Stimulated activated CD4-positive, alpha-beta T cell treated with anti-CD3 and anti-CD28 coated beads, TNF-alpha, amount 100 ng/mL, for 4 hours (primary cell): ENCODE data around the gene HOXB9.

Source experiments
- DNase-seq, 3 experiments: peaks; one replicate each; pipeline ENCODE4 v3.0.0-alpha.2; 2020; ENCODE audit warnings: low read depth in 3 of 3

HOXB9 gene

GRCh38 chr17:48639982-48640857 is 14.1 kb upstream of the HOXB9 start:
- DNase-seq = no peak

GRCh38 chr17:48639136-48639535 is 13.0 kb upstream of the HOXB9 start:
- DNase-seq = no peak

GRCh38 chr17:48637323-48638260 is 11.4 kb upstream of the HOXB9 start:
- DNase-seq = no peak

- peak in 2 of 3 experiments; percentile 30 to 42 for DNase-seq
Measured at GRCh38 chr17:48636177-48637018, 10.2 kb upstream of the HOXB9 start.

GRCh38 chr17:48634493-48635208 is 8.5 kb upstream of the HOXB9 start:
- DNase-seq = no peak

GRCh38 chr17:48633266-48633677 is 7.1 kb upstream of the HOXB9 start:
- no peak for DNase-seq

- no peak for DNase-seq
Measured at GRCh38 chr17:48632579-48633265, 6.6 kb upstream of the HOXB9 start.

GRCh38 chr17:48631693-48632578 is 5.8 kb upstream of the HOXB9 start:
- DNase-seq = no peak

GRCh38 chr17:48630925-48631692 is 5.0 kb upstream of the HOXB9 start:
- no peak for DNase-seq

- DNase-seq = no peak
Measured at GRCh38 chr17:48630009-48630924, 4.1 kb upstream of the HOXB9 start.

GRCh38 chr17:48629411-48629759 is 3.2 kb upstream of the HOXB9 start:
- DNase-seq = no peak

GRCh38 chr17:48628649-48629410 is 2.7 kb upstream of the HOXB9 start:
- no peak for DNase-seq

GRCh38 chr17:48627623-48628521 is 1.7 kb upstream of the HOXB9 start:
- no peak for DNase-seq

- DNase-seq = no peak
Measured at GRCh38 chr17:48627118-48627597, 1.0 kb upstream of the HOXB9 start.

GRCh38 chr17:48625495-48626244 is 488 bp downstream of the HOXB9 start:
- DNase-seq = peak in 1 of 3 experiments; percentile 22
